ENCODE measurements around the gene METTL6.
"Not testable (repeated sequence)": the region's sequence is repeated elsewhere in the genome, so short reads cannot be mapped to it uniquely, and the experiment has no call there.

The METTL6 gene

DNA sequence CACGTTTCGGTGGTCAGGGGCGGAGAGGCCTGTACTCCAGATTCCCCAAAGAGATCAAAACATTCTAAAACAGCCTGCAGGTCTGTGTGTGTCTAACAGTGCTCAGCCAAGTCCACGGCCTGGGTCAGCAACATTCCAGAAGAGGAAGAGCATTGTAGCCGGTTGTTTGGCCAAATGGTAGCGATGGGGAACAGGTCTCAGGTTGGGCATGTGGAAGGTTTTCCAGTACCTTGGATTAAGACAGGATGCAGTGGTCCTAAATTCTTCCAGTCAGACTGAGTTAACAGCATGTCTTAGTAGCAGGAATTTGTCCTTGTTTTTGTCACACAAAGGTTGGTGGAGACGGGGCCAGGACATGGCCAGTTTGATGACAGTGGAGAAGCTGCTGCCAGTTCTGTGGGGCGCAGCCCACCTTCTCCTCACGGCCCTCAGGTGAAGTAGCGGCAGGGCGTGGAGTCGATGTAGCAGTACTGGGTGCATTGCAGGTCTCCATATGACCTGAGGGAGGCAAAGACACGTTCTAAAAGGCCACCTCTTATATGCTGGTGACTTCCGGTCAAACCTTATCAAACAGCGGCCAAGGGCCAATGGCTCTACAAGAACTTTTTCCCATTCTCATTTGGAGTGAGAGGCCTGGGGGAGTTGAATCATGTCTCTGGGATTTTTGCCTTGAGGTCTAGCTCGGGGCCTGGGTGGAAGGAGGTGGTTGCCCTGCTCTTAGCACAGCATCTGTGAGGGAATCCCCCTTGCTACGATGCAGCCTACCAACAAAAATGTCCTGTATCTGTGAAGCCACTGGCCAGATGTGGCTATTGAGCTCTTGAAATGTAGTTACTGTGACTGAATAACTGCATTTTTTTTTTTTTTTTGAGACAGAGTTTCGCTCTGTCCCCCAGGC lies 24.1 kb upstream of the METTL6 start:
- in situ Hi-C loops (cut with MboI; ENCODE audit: low sequenced_read_pairs): no loop called here

DNA sequence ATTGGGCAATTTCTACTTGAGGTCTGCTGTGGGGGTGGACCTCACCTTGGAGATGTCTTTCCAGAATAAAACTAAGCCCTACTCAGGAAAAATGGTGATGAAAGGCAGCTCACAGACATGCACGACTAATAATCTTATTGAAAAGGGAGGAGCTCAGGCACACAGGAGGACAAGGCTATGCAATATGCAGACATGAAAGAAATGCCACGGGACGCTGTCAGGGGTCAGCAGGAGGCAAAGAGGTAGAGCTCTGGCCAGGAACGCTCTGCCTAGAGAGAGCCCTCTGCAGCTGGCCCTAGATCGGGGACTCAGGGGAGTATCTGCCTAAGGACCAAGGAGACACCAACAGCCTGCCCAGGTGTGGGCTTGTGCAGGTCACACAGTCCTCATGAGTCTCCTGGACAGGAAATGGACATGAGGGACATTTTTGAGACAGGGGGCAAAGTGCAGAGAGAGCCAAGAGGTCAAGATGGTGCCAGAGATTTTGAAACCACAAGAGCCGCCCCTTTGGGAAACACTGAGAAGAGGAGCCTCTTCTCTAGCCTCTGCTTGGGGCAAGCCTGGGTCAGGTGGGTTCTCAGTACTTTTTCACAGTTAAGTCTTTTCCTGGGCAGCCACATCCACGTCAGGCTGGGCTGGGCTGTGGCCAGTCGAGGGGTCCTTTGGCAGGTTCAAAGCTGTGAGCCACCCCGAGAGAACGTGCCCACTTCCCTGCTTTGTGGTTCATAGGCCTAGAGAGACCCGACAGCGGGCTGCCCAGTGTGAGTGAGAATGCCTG lies 23.3 kb upstream of the METTL6 start:
- in situ Hi-C loops (cut with MboI; ENCODE audit: low sequenced_read_pairs): no loop called here

DNA sequence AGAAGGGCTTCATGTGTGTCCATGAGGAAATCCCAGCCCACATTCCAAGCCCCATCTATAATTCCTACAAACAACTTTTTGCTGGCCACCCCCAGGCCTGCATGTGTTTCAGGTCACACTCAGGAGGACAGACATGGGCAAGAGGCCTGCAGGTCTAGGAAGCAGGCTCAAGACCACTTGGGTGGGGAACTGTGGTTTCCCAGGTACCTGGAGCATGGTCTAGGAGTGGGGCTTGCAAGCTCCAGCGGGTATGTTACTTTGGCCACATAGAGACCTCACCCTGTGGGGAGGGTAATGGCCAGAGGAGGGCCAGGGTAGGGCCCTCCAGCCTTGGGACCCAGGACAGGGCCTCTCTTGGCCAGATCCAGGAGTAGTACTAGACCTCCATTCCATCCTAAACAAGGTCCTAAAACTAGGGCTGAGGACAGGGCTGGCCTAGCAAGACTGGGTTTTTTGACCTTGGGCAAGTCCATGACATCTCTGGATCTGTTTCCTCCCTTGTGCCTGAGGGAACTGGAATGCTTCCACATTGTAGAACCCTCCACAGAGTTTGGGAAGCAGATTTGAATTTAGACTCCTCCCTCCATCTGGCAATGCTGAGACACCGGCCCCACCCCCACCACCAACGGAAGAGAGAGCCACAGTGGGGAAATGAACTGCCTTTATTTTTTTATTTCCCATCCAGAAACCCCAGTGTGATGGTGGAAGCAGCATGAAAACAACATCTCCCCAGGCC lies 22.3 kb upstream of the METTL6 start:
- in situ Hi-C loops (cut with MboI; ENCODE audit: low sequenced_read_pairs): no loop called here

DNA sequence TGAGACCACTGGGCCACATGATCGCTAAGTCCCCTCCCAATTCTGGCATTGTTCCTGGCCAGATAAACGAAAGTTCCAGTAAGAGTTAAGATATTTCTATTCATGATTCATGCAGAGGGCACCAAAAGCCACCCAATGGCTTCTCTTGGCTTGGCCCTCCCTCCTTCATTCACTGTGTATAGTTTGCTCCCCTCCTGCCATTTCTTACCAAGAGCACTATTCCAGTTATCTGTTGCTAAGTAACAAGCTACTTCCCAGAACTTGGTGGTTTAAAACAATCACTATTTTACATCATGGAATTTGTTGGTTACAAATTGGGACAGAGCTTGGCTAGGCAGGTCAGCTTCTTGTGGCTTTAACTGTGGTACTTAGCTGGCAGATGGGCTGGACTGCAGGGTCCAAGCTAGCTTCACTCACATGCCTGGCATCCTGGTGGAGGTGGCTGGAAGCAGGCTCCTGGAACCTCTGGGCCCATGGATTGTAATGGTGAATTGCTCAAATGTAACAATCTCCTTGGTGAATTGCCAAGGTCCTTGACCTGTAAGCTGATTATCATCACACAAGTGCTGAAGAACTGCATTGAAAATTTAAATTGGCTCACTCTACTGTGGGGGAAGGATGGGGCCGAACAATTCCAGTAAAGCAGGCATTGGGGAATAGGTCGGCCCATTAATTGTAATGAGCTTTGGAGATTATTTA lies 16.6 kb upstream of the METTL6 start:
- in situ Hi-C loops (cut with MboI; ENCODE audit: low sequenced_read_pairs): no loop called here

DNA sequence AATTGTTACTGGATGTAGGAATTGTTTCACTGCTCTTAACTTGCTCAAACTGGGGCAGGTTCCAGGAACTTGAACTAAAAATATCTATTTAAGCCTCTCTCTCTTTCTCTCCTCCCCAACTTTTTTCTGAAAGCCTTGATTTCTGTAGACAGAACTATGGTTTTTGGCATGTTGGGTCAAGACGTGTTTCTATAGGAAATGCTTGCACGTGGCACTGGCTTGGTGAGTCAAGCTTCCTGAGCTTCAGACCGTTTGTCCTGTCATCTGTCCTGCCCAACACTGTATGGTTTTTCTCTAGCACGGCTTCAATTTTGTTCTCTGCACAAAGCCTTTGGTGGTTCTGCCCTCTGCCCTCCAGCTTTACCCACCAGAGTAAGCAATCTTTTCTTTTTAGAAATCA lies 13.5 kb upstream of the METTL6 start:
- in situ Hi-C loops (cut with MboI; ENCODE audit: low sequenced_read_pairs): no loop called here

DNA sequence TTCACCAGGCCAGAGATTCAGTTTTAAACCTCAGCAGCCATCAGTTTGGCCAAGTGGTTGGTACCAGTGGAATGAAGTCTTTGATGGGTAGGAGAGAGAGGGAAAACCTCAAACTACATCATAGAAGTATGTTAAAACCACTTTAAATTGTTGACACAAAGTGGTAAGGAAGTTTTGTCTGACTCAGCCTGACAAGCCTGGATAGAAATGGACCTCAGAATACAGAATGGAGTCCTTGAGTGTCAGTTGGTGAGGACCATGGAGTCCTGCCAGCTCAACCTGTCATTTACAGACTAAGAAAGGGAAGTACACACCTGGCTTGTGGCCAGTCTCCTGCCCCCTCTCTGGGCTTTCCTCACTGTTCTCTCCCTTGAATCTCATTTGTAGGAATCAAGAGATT lies 12.1 kb upstream of the METTL6 start:
- in situ Hi-C loops (cut with MboI; ENCODE audit: low sequenced_read_pairs): no loop called here

DNA sequence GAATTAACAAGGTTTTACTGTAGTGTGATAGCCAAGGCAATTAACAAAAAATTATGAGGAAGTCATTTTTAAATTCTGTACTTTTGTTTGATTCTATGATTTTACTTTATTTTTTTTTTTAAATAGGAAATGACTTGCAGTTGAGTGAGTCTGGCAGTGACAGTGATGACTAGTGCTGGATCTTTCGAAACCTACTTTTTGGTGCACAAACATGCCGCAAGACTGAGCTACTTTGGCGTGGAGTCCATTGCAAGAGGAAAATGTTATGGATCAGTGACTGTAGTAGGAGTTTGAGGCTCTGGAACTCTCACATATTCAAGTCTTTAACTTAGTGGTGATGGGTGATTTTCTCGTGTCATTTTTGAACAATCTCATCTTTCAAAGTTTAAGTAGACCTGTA lies 11.6 kb upstream of the METTL6 start:
- in situ Hi-C loops (cut with MboI; ENCODE audit: low sequenced_read_pairs): no loop called here

DNA sequence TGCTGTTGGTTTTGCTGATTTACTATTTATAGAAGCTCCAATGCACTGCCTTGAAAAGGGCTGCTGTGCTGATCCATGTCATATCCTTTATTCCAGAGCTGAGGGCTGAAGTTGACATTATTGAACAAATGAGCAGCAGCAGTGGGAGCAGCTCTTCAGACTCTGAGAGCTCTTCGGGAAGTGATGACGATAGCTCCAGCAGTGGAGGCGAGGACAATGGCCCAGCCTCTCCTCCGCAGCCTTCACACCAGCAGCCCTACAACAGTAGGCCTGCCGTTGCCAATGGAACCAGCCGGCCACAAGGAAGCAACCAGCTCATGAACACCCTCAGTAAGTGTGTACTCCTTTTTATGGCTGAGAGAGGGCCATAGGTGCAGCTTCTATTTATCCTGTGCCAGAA lies 8.9 kb upstream of the METTL6 start:
- in situ Hi-C loops (cut with MboI; ENCODE audit: low sequenced_read_pairs): no loop called here

DNA sequence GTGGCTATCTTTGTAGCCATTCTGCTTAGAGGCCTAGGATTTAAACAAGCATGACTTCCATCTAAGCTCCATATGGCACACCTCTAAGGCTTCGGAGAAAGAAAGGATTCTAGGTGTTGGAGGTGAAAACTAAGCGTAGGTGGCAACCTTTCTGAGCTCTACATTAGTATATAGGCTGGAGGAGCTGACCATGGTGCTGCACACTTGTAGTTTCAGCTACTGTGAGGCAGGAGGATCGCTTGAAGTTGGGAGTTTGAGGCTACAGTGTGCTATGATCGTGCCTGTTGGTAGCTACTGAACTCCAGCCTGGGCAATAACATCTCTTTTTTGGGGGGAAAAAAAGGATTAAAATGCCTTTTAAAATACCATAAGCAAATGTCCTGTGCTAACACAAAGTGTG lies 7.4 kb upstream of the METTL6 start:
- in situ Hi-C loops (cut with MboI; ENCODE audit: low sequenced_read_pairs): no loop called here

DNA sequence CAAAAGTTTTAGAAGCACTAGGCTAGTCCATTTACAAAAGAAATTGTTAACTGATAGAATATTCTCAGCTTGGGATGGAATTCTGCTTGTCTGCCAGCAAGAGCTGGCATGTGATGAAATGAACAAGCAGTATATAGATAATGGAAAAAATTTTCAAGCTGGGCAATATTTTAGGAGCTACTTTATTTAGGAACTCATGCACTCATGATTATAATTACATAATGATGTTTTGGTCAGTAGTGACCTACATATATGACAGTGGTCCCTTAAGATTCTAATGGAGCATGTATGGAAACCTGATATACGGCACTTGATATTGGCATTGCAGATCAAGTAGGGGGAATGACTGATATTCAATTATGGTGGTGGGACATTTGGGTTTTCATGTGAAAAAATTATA lies 6.2 kb upstream of the METTL6 start:
- in situ Hi-C loops (cut with MboI; ENCODE audit: low sequenced_read_pairs): no loop called here

DNA sequence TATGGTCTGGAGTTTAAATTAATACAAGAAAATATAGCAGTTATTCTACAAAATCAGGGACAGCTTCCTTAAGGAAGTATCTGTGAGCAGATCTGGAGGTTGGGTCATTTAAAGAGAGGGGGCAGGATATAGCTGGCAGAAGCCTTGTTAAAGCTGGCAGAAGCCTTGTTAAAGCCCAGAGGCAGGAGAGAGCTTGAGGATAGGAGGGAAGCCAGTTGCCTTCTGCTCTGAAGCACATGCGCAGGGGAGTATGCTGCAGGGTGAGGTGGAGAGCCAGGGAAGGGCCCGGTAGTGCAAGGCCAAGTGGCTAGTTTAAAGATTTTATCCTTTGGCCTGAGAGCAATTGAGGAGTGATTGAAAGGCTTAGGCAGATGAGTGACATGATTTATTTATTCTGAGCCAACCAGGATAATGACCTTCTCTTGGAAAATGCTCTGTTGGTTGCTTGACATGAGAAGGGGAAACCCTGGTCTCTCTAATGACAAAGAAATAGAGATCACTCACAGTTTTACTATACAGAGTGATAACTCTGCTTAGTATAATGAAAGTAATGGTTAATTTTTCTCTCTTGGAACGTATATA lies 4.0 kb upstream of the METTL6 start:
- in situ Hi-C loops (cut with MboI; ENCODE audit: low sequenced_read_pairs): no loop called here

DNA sequence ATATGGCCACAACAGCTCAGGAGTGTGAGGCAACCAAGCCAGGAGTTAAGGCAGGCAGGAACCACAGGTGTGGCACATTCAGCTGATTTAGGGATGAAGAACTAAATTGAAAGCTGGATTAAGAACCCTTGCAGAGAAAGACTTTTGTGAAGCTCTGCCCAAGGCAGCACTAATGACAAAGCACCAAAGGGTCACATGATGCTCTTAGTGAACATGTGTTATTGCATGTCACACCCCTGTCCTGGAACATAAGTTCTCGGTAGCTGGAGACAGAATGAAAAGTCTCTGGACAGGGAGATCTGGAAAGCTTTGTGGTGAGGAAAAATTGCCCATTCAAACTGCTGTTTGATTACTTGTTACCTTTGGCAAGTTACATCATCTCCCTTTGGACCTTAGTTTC lies 3.3 kb upstream of the METTL6 start:
- in situ Hi-C loops (cut with MboI; ENCODE audit: low sequenced_read_pairs): no loop called here

DNA sequence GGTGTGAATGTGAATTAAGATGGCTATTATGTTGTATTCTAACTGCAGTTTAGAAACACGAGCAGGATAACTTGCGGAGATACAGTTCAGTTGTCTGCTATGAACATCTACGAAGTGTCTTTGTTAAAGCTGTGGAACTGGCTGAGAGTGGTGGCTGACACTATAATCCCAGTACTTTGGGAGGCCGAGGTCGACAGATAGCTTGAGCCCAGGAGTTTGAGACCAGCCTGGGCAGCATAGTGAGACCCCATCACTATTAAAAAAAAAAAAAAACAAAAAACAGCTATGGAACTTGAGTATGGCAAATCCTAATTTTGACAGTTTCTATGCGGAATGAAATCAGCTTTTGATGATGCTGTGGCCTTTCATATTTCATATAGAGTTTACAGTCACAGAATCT lies 1.7 kb upstream of the METTL6 start:
- in situ Hi-C loops (cut with MboI; ENCODE audit: low sequenced_read_pairs): no loop called here

DNA sequence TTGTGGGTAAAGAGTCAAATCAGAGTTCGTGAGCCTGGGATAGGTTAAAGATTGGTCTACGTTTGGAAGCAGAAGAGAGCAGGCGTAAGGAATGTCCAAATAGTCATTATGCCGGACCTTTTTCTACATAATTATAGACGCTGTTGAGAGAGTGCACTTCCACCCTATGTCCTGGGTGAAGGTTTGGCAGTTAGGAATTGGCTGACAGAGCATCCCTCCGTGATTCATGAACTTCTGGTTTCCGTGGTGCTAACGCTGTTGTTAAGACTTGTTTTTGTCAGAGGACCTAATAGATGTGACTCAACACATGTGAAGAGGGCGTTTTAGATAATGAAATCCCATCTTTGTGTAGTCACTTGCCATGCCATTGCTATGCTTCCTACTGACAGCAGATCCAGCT lies 1.2 kb upstream of the METTL6 start:
- in situ Hi-C loops (cut with MboI; ENCODE audit: low sequenced_read_pairs): no loop called here

DNA sequence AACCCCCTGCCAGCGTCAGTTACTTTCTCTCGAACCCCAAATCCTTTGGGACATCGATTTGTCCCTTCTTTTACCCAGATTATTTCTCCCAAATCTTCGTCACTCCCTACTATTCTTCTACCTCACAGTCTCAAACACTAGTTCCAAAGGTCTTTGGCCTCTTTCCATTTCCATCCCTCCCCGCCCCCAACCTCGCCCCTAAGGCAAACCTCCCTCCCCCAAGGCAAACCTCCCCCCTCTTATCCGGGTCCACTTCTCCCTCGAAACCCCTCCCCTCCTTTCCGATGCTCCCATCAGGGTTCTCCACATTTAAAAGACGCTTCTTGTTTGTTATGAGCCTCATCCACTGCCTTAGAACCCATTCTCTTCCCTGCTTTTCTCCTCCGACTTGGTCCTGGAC lies 637 bp upstream of the METTL6 start:
- in situ Hi-C loops (cut with MboI; ENCODE audit: low sequenced_read_pairs): no loop called here

DNA sequence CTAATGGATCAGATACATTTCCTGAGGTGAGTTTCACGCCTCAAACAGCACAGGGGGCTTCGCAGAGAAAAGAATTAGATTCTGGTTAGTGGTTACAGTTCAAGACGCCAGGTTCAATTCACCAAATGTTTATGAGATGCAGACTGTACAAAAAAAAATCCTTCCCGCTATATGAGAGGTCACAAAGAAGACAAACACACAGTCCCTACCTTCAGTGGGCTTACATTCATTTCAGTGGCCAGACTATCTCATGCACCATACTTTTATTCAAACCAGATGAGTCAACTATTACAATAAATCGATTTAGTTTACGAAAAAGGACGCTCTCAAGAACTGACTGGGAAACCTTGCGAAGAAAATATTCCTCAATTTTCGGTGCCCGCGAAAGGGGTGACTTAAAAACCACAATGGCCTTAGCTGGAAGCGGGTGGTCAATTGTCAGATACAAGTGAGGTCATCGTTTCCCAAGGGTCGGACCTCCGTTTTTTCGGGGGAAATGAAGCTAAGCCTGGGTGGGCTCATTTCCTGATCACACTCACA lies 695 bp downstream of the METTL6 start:
- in situ Hi-C loops (cut with MboI; ENCODE audit: low sequenced_read_pairs): no loop called here

DNA sequence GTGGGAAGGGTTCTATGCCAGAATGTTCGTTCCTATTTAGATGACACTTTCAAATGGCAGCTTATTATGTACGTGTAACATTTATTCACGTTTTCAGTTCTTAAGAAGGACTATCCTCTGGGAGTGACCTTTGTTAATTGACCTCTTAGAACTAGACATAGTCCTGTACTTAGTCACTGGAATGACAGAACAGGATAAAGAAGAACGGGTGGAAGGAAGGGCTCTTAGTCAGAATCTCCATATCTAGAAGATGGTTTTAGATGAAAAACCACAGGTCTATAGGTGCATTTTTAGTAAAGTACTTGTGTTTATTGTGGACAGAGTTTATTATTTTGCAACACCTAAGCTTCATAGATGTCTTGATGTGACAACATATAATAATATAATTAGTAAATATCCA lies 6.5 kb downstream of the METTL6 start:
- in situ Hi-C loops (cut with MboI; ENCODE audit: low sequenced_read_pairs): no loop called here

DNA sequence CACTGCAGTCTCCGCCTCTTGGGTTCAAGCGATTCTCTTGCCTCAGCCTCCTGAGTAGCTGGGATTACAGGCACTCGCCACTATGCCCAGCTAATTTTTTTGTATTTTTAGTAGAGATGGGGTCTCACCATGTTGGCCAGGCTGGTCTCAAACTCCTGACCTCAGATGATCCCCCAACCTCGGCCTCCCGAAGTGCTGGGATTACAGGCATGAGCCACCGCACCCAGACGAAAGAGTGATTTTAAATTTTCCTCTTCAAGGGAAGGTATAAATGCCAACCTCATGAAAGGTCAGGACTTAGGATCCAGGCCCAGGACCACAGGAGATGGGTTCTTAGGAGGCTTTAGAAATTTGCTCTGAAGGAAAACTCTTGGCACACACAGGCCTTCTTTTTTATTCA lies 16.4 kb downstream of the METTL6 start:
- in situ Hi-C loops (cut with MboI; ENCODE audit: low sequenced_read_pairs): not testable (repeated sequence)

DNA sequence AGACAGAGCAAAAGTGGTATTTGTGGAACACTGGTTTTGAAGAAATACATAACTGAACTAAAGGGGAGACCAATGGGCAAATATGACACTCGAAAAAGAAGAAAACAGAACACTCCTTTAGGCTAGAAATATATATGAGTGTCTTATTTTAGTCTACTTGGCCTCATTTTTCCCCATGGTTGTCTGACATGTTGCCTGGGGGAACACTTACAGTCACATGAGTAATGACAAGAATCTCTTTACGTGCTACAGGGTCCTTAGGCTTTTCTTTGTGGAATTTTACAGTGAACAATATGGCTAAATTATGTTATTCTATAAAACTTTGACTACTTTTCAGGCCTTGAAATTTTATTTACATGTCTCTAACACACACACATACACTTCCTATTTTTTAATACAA lies 17.6 kb downstream of the METTL6 start:
- in situ Hi-C loops (cut with MboI; ENCODE audit: low sequenced_read_pairs): no loop called here

DNA sequence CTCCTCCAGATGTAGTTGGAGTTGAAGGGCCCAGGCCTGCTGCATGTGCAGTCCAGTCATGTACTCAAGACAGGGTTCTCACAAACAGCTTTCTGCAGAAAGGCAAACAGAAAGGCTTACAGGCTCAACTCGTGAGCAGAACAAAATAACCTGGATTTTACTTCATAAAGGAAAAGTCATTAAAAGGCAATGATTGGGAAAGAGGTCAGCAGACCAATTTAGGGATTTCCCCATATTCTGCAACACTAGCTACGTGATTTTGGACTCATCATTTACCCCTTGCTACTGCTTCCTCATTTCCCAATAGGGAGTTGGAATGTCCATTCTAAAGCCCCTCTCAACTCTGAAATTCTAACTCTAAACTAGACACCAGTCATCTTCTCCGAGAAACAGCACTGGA lies 18.1 kb downstream of the METTL6 start:
- in situ Hi-C loops (cut with MboI; ENCODE audit: low sequenced_read_pairs): no loop called here
